ENCODE data around the gene CCNF. TPM values are rescaled to one million over a fixed set of nuclear protein-coding genes. Genes with fewer than 3 reads are reported as not detected.
A peak's percentile ranks its signal among the peaks of the same experiment; 100 is the strongest.

CCNF gene
- total RNA-seq, 2 donors from 2014 or later = 0.68 to 1.5 TPM

GRCh38 chr16:2473446-2473926, 44.2 kb downstream of the CCNF start:
- DNase-seq (ENCODE audit: low spot score) (no peak), ATAC-seq (ENCODE audit: insufficient number of reproducible peaks, low FRiP score, low read depth) (no peak)
- TF ChIP-seq CTCF (IDR thresholded peaks at IDR 0.05) = no peak
- Histone ChIP-seq H3K27me3 (replicated peaks; ENCODE audit: insufficient read depth) (no peaks in the 10 kb centered on the region), H3K27ac (no peak overlapping the region), H3K4me3 (peak overlapping the region; percentile 90), H3K4me1 (ENCODE audit: control insufficient read depth in 1 of 2, low read depth in 2 of 2) (peaks cover 27 to 42% of the 10 kb centered on the region in 2 donors), H3K9me3 (no peaks in the 10 kb centered on the region), H3K36me3 (no peaks in the 10 kb centered on the region)

- peaks cover 20 to 34% of the 10 kb centered on the region in 2 donors for H3K4me1 ChIP-seq (ENCODE audit: control insufficient read depth in 1 of 2, low read depth in 2 of 2)
- H3K4me3 ChIP-seq = peak overlapping the region; percentile 90
- ATAC-seq (ENCODE audit: insufficient number of reproducible peaks, low FRiP score, low read depth) (peak; percentile 12), DNase-seq (ENCODE audit: low spot score) (no peak)
- no peaks in the 10 kb centered on the region for H3K9me3 ChIP-seq
- no peaks in the 10 kb centered on the region for H3K27me3 ChIP-seq (replicated peaks; ENCODE audit: insufficient read depth)
- H3K27ac ChIP-seq = peak overlapping the region in 1 of 2 donors; percentile 64
- no peaks in the 10 kb centered on the region for H3K36me3 ChIP-seq
- TF ChIP-seq CTCF (IDR thresholded peaks at IDR 0.05) = peak; percentile 38
These were observed 45.0 kb downstream of the CCNF start for GRCh38 chr16:2473999-2474876.

GRCh38 chr16:2474877-2475412, 45.7 kb downstream of the CCNF start, which contains the start of gene TBC1D24:
TBC1D24 (plus strand) TSS chr16:2475127; CDS start chr16:2496149, 21,022 bp downstream.
- TF ChIP-seq CTCF (IDR thresholded peaks at IDR 0.05) = no peak
- H3K4me1 ChIP-seq (ENCODE audit: control insufficient read depth in 1 of 2, low read depth in 2 of 2) = peaks cover 19 to 30% of the 10 kb centered on the region in 2 donors

DNA sequence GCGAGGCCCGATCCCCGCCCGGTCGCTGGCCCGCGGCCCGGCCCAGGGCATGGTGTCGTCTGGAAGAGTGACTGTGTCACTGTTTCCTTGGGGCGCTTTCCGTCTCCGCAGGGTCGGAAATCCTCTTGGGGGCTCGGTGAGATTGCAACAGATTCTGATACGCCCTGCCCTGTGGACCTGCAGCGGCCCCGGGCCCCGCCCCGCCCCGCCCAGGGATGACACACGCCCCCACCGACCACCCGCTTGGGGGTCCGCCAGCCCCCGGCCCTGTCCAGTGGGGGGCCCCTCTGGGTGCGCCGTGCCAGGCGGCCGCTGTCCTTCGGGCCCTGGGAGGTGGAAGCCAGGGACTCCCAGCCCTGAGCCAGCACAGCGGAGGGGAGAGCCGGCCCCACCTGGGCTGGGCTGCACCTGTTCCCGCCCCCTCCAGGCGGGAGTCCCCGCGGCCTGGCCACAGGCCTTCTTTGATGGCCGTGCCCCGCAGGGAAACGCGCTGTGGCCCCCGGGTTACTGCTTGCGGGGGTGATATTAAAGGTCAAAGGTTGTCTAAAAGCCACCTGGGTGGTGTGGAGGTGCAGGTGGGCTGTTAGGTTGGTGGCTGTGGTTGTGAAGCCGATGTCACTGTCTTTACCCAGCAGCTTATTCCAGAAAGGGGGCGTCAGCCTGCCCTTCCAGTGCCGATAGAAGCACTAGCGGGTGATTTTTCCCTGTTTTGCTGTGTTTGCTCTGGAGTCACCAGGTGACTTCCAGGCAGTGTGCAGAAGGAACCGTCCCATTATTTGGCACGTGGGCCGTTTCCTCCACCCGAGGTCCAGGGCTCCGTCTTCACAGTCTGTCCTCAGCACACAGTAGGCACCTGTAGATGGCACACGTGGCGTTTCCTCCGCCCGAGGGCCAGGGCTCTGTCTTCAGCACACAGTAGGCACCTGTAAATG, 46.4 kb downstream of the CCNF start:
- H3K4me3 ChIP-seq = peak overlapping the region; percentile 90
- no peak for TF ChIP-seq CTCF (IDR thresholded peaks at IDR 0.05)
- H3K4me1 ChIP-seq (ENCODE audit: control insufficient read depth in 1 of 2, low read depth in 2 of 2) = peaks cover 19 to 30% of the 10 kb centered on the region in 2 donors
- no peak overlapping the region for H3K27ac ChIP-seq
- H3K27me3 ChIP-seq (replicated peaks; ENCODE audit: insufficient read depth) = no peaks in the 10 kb centered on the region
- DNase-seq (ENCODE audit: low spot score) (no peak), ATAC-seq (ENCODE audit: insufficient number of reproducible peaks, low FRiP score, low read depth) (no peak)
- no peaks in the 10 kb centered on the region for H3K9me3 ChIP-seq
- H3K36me3 ChIP-seq = no peaks in the 10 kb centered on the region

More at GRCh38 chr16:2474877-2475412, 45.7 kb downstream of the CCNF start, which contains the start of gene TBC1D24:
- H3K27ac ChIP-seq = peak within 1 kb of the TSS in 1 of 2 donors; percentile 64
- no peaks in the 10 kb centered on the region for H3K9me3 ChIP-seq
- ATAC-seq (ENCODE audit: insufficient number of reproducible peaks, low FRiP score, low read depth) (peak; percentile 46), DNase-seq (ENCODE audit: low spot score) (no peak)
- H3K36me3 ChIP-seq = no peaks in the 10 kb centered on the region
- peak within 1 kb of the TSS; percentile 90 for H3K4me3 ChIP-seq
- no peaks in the 10 kb centered on the region for H3K27me3 ChIP-seq (replicated peaks; ENCODE audit: insufficient read depth)
